DOHH2 (cell line): ENCODE results near the gene SCAF4.

Experiments used
- H3F3A ChIP-seq: fragments of 200-600 bp; sonication (generic), shearing (Covaris generic); 2 replicates; pipeline ENCODE4 v1.6.0; 2016; ENCODE audit warnings: antibody characterized with exemption, mild to moderate bottlenecking; ENCODE audit not compliant: control insufficient read depth, insufficient read depth
- H3K27ac ChIP-seq: fragments of 200-600 bp; sonication (generic); 2 replicates; pipeline ENCODE4 v1.5.1; 2014; ENCODE audit warnings: low read depth, mild to moderate bottlenecking, low read length, moderate library complexity
- H3K27me3 ChIP-seq: fragments of 200-600 bp; sonication (generic); 2 replicates; pipeline ENCODE4 v1.6.1; 2014; ENCODE audit warnings: mild to moderate bottlenecking, low read length, mixed read lengths; ENCODE audit not compliant: control insufficient read depth
- H3K36me3 ChIP-seq: fragments of 200-600 bp; sonication (generic); 2 replicates; pipeline ENCODE4 v1.6.1; 2014; ENCODE audit warnings: mild to moderate bottlenecking, low read length, moderate library complexity, mixed read lengths; ENCODE audit not compliant: control insufficient read depth
- H3K4me1 ChIP-seq: fragments of 200-600 bp; sonication (generic); 2 replicates; pipeline ENCODE4 v1.6.1; 2014; ENCODE audit warnings: mild to moderate bottlenecking, low read length, mixed read lengths; ENCODE audit not compliant: control insufficient read depth
- H3K4me2 ChIP-seq: fragments of 200-600 bp; sonication (generic); 2 replicates; pipeline ENCODE4 v1.6.0; 2014; ENCODE audit warnings: mild to moderate bottlenecking, low read length, moderate library complexity
- H3K4me3 ChIP-seq: fragments of 200-600 bp; sonication (generic); 2 replicates; pipeline ENCODE4 v1.5.1; 2014; ENCODE audit warnings: mild to moderate bottlenecking, low read length, mixed read lengths
- H3K79me2 ChIP-seq: fragments of 200-600 bp; sonication (generic); 2 replicates; pipeline ENCODE4 v1.6.1; 2014; ENCODE audit warnings: mild to moderate bottlenecking, low read length, mixed read lengths; ENCODE audit not compliant: control insufficient read depth
- H3K9me2 ChIP-seq: fragments of 200-600 bp; sonication (generic); replicated peaks from 2 replicates; pipeline ENCODE4 v1.6.1; 2014; ENCODE audit warnings: mild to moderate bottlenecking, low read length, mixed read lengths; ENCODE audit not compliant: control insufficient read depth
- H3K9me3 ChIP-seq: fragments of 200-600 bp; sonication (generic); 2 replicates; pipeline ENCODE4 v1.6.1; 2014; ENCODE audit warnings: antibody characterized with exemption, low read length, mixed read lengths; ENCODE audit not compliant: control insufficient read depth, insufficient read depth
- H4K20me1 ChIP-seq: fragments of 200-600 bp; sonication (generic); 2 replicates; pipeline ENCODE4 v1.6.0; 2014; ENCODE audit warnings: low read depth, mild to moderate bottlenecking, antibody characterized with exemption, low read length, moderate library complexity; ENCODE audit not compliant: control insufficient read depth, insufficient read depth
- EZH2phosphoT487 ChIP-seq: fragments of 200-600 bp; sonication (generic); IDR thresholded peaks from 2 replicates; pipeline ENCODE4 v1.6.1; 2017; ENCODE audit warnings: borderline replicate concordance, mild to moderate bottlenecking, antibody characterized with exemption, low read length, moderate library complexity, mixed read lengths
- TF ChIP-seq, protein P1 (sequence below): fragments of 200-600 bp; sonication (generic); IDR thresholded peaks from one replicate; pipeline ENCODE4 v1.5.1; 2014; ENCODE audit warnings: antibody characterized with exemption, mild to moderate bottlenecking, low read depth, low read length; ENCODE audit not compliant: poor library complexity, severe bottlenecking

Gene SCAF4

DNA sequence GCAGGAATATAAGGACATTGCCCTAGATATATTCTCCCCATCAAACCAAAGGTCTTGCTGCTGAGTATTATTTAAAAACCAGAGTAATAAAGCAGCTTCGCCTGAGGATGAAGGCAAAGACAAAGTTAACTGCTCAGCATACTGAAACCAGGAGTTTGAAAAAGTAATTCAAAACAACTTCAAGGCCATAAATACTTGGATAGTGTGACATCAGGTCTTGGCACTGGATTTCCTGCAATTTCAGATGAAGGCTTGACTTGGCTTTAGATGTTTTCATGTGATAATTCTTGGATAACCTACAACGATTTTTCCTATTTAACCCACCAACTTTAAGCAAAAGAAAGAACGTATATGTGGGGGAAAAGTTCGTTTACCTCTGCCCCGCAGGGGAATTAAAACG, 61.8 kb downstream of the SCAF4 start:
- Histone ChIP-seq H3K27me3 (no peaks in the 10 kb centered on the region), H3K9me3 (no peaks in the 10 kb centered on the region), H4K20me1 (0 out of 2 replicates have a peak, but pooled peaks cover 3% of the 10 kb centered on the region), H3K36me3 (peaks cover 82% of the 10 kb centered on the region), H3F3A (peaks cover 75% of the 10 kb centered on the region), H3K79me2 (peaks cover 15% of the 10 kb centered on the region), H3K9me2 (no peaks in the 10 kb centered on the region), H3K4me3 (no peak overlapping the region), H3K27ac (no peak overlapping the region), H3K4me1 (peaks cover 6% of the 10 kb centered on the region), H3K4me2 (no peak overlapping the region)
- TF ChIP-seq, protein P1, sequence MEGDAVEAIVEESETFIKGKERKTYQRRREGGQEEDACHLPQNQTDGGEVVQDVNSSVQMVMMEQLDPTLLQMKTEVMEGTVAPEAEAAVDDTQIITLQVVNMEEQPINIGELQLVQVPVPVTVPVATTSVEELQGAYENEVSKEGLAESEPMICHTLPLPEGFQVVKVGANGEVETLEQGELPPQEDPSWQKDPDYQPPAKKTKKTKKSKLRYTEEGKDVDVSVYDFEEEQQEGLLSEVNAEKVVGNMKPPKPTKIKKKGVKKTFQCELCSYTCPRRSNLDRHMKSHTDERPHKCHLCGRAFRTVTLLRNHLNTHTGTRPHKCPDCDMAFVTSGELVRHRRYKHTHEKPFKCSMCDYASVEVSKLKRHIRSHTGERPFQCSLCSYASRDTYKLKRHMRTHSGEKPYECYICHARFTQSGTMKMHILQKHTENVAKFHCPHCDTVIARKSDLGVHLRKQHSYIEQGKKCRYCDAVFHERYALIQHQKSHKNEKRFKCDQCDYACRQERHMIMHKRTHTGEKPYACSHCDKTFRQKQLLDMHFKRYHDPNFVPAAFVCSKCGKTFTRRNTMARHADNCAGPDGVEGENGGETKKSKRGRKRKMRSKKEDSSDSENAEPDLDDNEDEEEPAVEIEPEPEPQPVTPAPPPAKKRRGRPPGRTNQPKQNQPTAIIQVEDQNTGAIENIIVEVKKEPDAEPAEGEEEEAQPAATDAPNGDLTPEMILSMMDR: no peak
- no peak for TF ChIP-seq EZH2phosphoT487

GRCh38 chr21:31668651-31669491, 63.0 kb downstream of the SCAF4 start:
- H4K20me1 ChIP-seq: 0 out of 2 replicates have a peak, but pooled peaks cover 7% of the 10 kb centered on the region
- H3K4me3 ChIP-seq: no peak overlapping the region
- peaks cover 17% of the 10 kb centered on the region for H3K4me1 ChIP-seq
- H3K27ac ChIP-seq: no peak overlapping the region
- H3K79me2 ChIP-seq: peaks cover 26% of the 10 kb centered on the region
- no peaks in the 10 kb centered on the region for H3K9me2 ChIP-seq
- peaks cover 94% of the 10 kb centered on the region for H3K36me3 ChIP-seq
- no peaks in the 10 kb centered on the region for H3K27me3 ChIP-seq
- no peaks in the 10 kb centered on the region for H3K9me3 ChIP-seq
- TF ChIP-seq EZH2phosphoT487: no peak
- TF ChIP-seq, protein P1: no peak
- H3K4me2 ChIP-seq: no peak overlapping the region
- H3F3A ChIP-seq: peaks cover 71% of the 10 kb centered on the region

- Histone ChIP-seq H3K9me3 (no peaks in the 10 kb centered on the region), H3K79me2 (peaks cover 38% of the 10 kb centered on the region), H3K4me3 (no peak overlapping the region), H3K27me3 (no peaks in the 10 kb centered on the region), H3K36me3 (peaks cover 93% of the 10 kb centered on the region), H3K27ac (no peak overlapping the region), H3K4me1 (peaks cover 29% of the 10 kb centered on the region), H3K9me2 (no peaks in the 10 kb centered on the region), H3F3A (peaks cover 62% of the 10 kb centered on the region), H4K20me1 (0 out of 2 replicates have a peak, but pooled peaks cover 12% of the 10 kb centered on the region), H3K4me2 (no peak overlapping the region)
- TF ChIP-seq EZH2phosphoT487: no peak
- TF ChIP-seq, protein P1: no peak
These were observed 64.3 kb downstream of the SCAF4 start for GRCh38 chr21:31667639-31668038.
